GM08714 (cell line): ENCODE data around the gene TTBK1.

Experiments used
- H3K4me3 ChIP-seq: fragments of 200-500 bp; sonication (Bioruptor generic); 2 replicates; pipeline ENCODE4 v1.5.1; 2014; ENCODE audit warnings: mild to moderate bottlenecking, low read length, inconsistent platforms
- ZNF274 ChIP-seq: IDR thresholded peaks from 2 replicates; pipeline ENCODE4 v1.6.1; 2012; ENCODE audit warnings: mild to moderate bottlenecking, low read depth, low read length

Gene TTBK1

GRCh38 chr6:43278524-43279078 is 35.3 kb downstream of the TTBK1 start:
- no peak overlapping the region for H3K4me3 ChIP-seq
- no peak for TF ChIP-seq ZNF274

GRCh38 chr6:43280234-43280633 is 37.0 kb downstream of the TTBK1 start:
- no peak for TF ChIP-seq ZNF274
- H3K4me3 ChIP-seq, result no peak overlapping the region

- TF ChIP-seq ZNF274, result no peak
- no peak overlapping the region for H3K4me3 ChIP-seq
Observed at GRCh38 chr6:43282060-43282459, 38.8 kb downstream of the TTBK1 start.

GRCh38 chr6:43282636-43283513 is 39.6 kb downstream of the TTBK1 start:
- H3K4me3 ChIP-seq, result no peak overlapping the region
- TF ChIP-seq ZNF274, result no peak

- H3K4me3 ChIP-seq, result no peak overlapping the region
- no peak for TF ChIP-seq ZNF274
Observed at GRCh38 chr6:43283514-43283901, 40.2 kb downstream of the TTBK1 start.

GRCh38 chr6:43283905-43284304 is 40.6 kb downstream of the TTBK1 start:
- H3K4me3 ChIP-seq, result no peak overlapping the region
- no peak for TF ChIP-seq ZNF274

- no peak overlapping the region for H3K4me3 ChIP-seq
- no peak for TF ChIP-seq ZNF274
Observed at GRCh38 chr6:43284991-43285781, 41.9 kb downstream of the TTBK1 start.

- TF ChIP-seq ZNF274, result no peak
- H3K4me3 ChIP-seq, result no peak overlapping the region
Observed at GRCh38 chr6:43285832-43286231, 42.6 kb downstream of the TTBK1 start.

- H3K4me3 ChIP-seq, result no peak overlapping the region
- TF ChIP-seq ZNF274, result no peak
Observed at GRCh38 chr6:43286456-43286979, 43.2 kb downstream of the TTBK1 start.

- TF ChIP-seq ZNF274, result no peak
- no peak overlapping the region for H3K4me3 ChIP-seq
Observed at GRCh38 chr6:43286980-43287716, 43.9 kb downstream of the TTBK1 start.

GRCh38 chr6:43287717-43288679 is 44.7 kb downstream of the TTBK1 start:
- no peak overlapping the region for H3K4me3 ChIP-seq
- no peak for TF ChIP-seq ZNF274

- H3K4me3 ChIP-seq, result no peak overlapping the region
- TF ChIP-seq ZNF274, result no peak
Observed at GRCh38 chr6:43290339-43290904, 47.1 kb downstream of the TTBK1 start.
